Measurements from ENCODE around the gene APMAP.

Gene APMAP

DNA sequence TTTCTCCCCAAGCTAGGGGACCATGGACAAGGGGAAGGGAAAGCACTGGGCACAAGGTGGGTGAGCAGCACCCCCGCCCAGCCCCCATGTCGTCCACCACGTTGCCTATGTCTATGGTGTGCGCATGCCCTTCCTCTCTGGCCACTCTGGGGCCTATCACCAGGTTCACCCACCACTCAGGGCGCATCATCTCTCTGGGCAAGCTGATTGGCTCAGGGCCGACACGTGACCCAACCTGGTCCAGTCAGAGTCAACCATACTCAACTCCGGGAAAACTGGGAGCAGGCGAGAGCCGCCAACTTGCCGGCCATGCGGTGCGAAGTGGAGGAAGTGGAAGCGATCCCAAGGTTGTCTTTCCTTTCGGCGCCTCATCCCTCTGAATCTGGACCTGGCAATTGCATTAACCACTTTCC is 39.5 kb upstream of the APMAP start:
- no peak overlapping the region for H2AFZ ChIP-seq (ENCODE audit: low read depth)
- no peaks in the 10 kb centered on the region for H3K27me3 ChIP-seq (ENCODE audit: insufficient read depth, low read depth)
- no peak overlapping the region for H3K4me2 ChIP-seq
- no peaks in the 10 kb centered on the region for H4K20me1 ChIP-seq (ENCODE audit: insufficient read depth)
- no peak overlapping the region for H3K4me3 ChIP-seq (IDR thresholded peaks at IDR 0.05; ENCODE audit: insufficient read depth, low read depth, low read length)
- no peaks in the 10 kb centered on the region for H3K4me1 ChIP-seq (ENCODE audit: low read depth, poor library complexity, severe bottlenecking)
- H3K36me3 ChIP-seq (ENCODE audit: insufficient read depth): no peaks in the 10 kb centered on the region
- no peaks in the 10 kb centered on the region for H3K79me2 ChIP-seq (ENCODE audit: insufficient read depth, low read depth)
- no peak for TF ChIP-seq CTCF (conservative IDR thresholded peaks at IDR 0.05; ENCODE audit: low read depth, low read length)
- no peak overlapping the region for H3K9ac ChIP-seq
- H3K27ac ChIP-seq: no peak overlapping the region

GRCh38 chr20:25031241-25031640 is 38.7 kb upstream of the APMAP start:
- H2AFZ ChIP-seq (ENCODE audit: low read depth): no peak overlapping the region
- H3K4me2 ChIP-seq: no peak overlapping the region
- no peak overlapping the region for H3K9ac ChIP-seq
- no peak for TF ChIP-seq CTCF (conservative IDR thresholded peaks at IDR 0.05; ENCODE audit: low read depth, low read length)
- H3K27ac ChIP-seq: no peak overlapping the region
- no peaks in the 10 kb centered on the region for H3K79me2 ChIP-seq (ENCODE audit: insufficient read depth, low read depth)
- no peak overlapping the region for H3K4me3 ChIP-seq (IDR thresholded peaks at IDR 0.05; ENCODE audit: insufficient read depth, low read depth, low read length)
- no peaks in the 10 kb centered on the region for H3K4me1 ChIP-seq (ENCODE audit: low read depth, poor library complexity, severe bottlenecking)
- no peaks in the 10 kb centered on the region for H3K36me3 ChIP-seq (ENCODE audit: insufficient read depth)
- H3K27me3 ChIP-seq (ENCODE audit: insufficient read depth, low read depth): no peaks in the 10 kb centered on the region
- no peaks in the 10 kb centered on the region for H4K20me1 ChIP-seq (ENCODE audit: insufficient read depth)

- no peaks in the 10 kb centered on the region for H4K20me1 ChIP-seq (ENCODE audit: insufficient read depth)
- H3K36me3 ChIP-seq (ENCODE audit: insufficient read depth): no peaks in the 10 kb centered on the region
- no peaks in the 10 kb centered on the region for H3K79me2 ChIP-seq (ENCODE audit: insufficient read depth, low read depth)
- no peak for TF ChIP-seq CTCF (conservative IDR thresholded peaks at IDR 0.05; ENCODE audit: low read depth, low read length)
- no peak overlapping the region for H3K4me3 ChIP-seq (IDR thresholded peaks at IDR 0.05; ENCODE audit: insufficient read depth, low read depth, low read length)
- H3K27me3 ChIP-seq (ENCODE audit: insufficient read depth, low read depth): no peaks in the 10 kb centered on the region
- H3K4me2 ChIP-seq: no peak overlapping the region
- no peaks in the 10 kb centered on the region for H3K4me1 ChIP-seq (ENCODE audit: low read depth, poor library complexity, severe bottlenecking)
- no peak overlapping the region for H2AFZ ChIP-seq (ENCODE audit: low read depth)
- H3K9ac ChIP-seq: no peak overlapping the region
- H3K27ac ChIP-seq: no peak overlapping the region
Measured at GRCh38 chr20:25030649-25031207, 38.2 kb upstream of the APMAP start.

- Histone ChIP-seq H4K20me1 (ENCODE audit: insufficient read depth) (no peaks in the 10 kb centered on the region), H3K4me1 (ENCODE audit: low read depth, poor library complexity, severe bottlenecking) (no peaks in the 10 kb centered on the region), H3K4me3 (IDR thresholded peaks at IDR 0.05; ENCODE audit: insufficient read depth, low read depth, low read length) (no peak overlapping the region), H2AFZ (ENCODE audit: low read depth) (no peak overlapping the region), H3K9ac (no peak overlapping the region), H3K27me3 (ENCODE audit: insufficient read depth, low read depth) (no peaks in the 10 kb centered on the region), H3K79me2 (ENCODE audit: insufficient read depth, low read depth) (no peaks in the 10 kb centered on the region), H3K27ac (no peak overlapping the region), H3K4me2 (no peak overlapping the region), H3K36me3 (ENCODE audit: insufficient read depth) (no peaks in the 10 kb centered on the region)
- no peak for TF ChIP-seq CTCF (conservative IDR thresholded peaks at IDR 0.05; ENCODE audit: low read depth, low read length)
Measured at GRCh38 chr20:25030007-25030648, 37.6 kb upstream of the APMAP start.

All from KMS-11 (cell line).